GM18498 (cell line): ENCODE results near the gene ZNF532.
A peak's percentile ranks its signal among the peaks of the same experiment; 100 is the strongest.

Experiments
- ATAC-seq: cut with Tn5 transposase; IDR thresholded peaks from one replicate; pipeline ENCODE4 v1.9.1; 2021; ENCODE audit warnings: mild to moderate bottlenecking, moderate library complexity; ENCODE audit not compliant: unreplicated experiment

Gene ZNF532

GRCh38 chr18:58867281-58867961 lies 2.7 kb downstream of the ZNF532 start:
- no peak for ATAC-seq

- ATAC-seq = no peak
These were observed 3.8 kb downstream of the ZNF532 start for GRCh38 chr18:58868440-58868839.

GRCh38 chr18:58870130-58870529 lies 5.5 kb downstream of the ZNF532 start:
- ATAC-seq = no peak

- ATAC-seq = no peak
These were observed 5.9 kb downstream of the ZNF532 start for GRCh38 chr18:58870621-58871020.

- no peak for ATAC-seq
These were observed 7.1 kb downstream of the ZNF532 start for GRCh38 chr18:58871514-58872420.

- no peak for ATAC-seq
These were observed 14.0 kb downstream of the ZNF532 start for GRCh38 chr18:58878640-58879039.

GRCh38 chr18:58881477-58881876 lies 16.8 kb downstream of the ZNF532 start:
- ATAC-seq = no peak

- ATAC-seq = no peak
These were observed 17.4 kb downstream of the ZNF532 start for GRCh38 chr18:58882044-58882443.

GRCh38 chr18:58882686-58883085 lies 18.0 kb downstream of the ZNF532 start:
- no peak for ATAC-seq

GRCh38 chr18:58884680-58885079 lies 20.0 kb downstream of the ZNF532 start:
- no peak for ATAC-seq

- no peak for ATAC-seq
These were observed 21.8 kb downstream of the ZNF532 start for GRCh38 chr18:58886431-58886830.

- ATAC-seq = no peak
These were observed 22.4 kb downstream of the ZNF532 start for GRCh38 chr18:58886864-58887612.

GRCh38 chr18:58887613-58887963 lies 22.9 kb downstream of the ZNF532 start:
- peak; percentile 72 for ATAC-seq

- ATAC-seq = no peak
These were observed 27.1 kb downstream of the ZNF532 start for GRCh38 chr18:58891776-58892175.

GRCh38 chr18:58892488-58892887 lies 27.8 kb downstream of the ZNF532 start:
- ATAC-seq = no peak

GRCh38 chr18:58893388-58894099 lies 28.9 kb downstream of the ZNF532 start:
- no peak for ATAC-seq

GRCh38 chr18:58894930-58895329 lies 30.3 kb downstream of the ZNF532 start:
- no peak for ATAC-seq

GRCh38 chr18:58895385-58895784 lies 30.7 kb downstream of the ZNF532 start:
- ATAC-seq = no peak

GRCh38 chr18:58896268-58896667 lies 31.6 kb downstream of the ZNF532 start:
- peak; percentile 93 for ATAC-seq

GRCh38 chr18:58896734-58897508 lies 32.2 kb downstream of the ZNF532 start:
- ATAC-seq = peak; percentile 27
